Lung (tissue), 12 donors: ENCODE data around the gene SLA2. TPM values are rescaled to one million over a fixed set of nuclear protein-coding genes. Genes with fewer than 3 reads are reported as not detected.
"Not testable (repeated sequence)": the region's sequence is repeated elsewhere in the genome, so short reads cannot be mapped to it uniquely, and the experiment has no call there.

Experiments
- ATAC-seq: fragments of 200-7000 bp; cut with Tn5 transposase; one replicate; pipeline ENCODE4 v1.9.1; 2020; ENCODE audit warnings: moderate number of reproducible peaks; ENCODE audit not compliant: insufficient read depth, low FRiP score
- DNase-seq, 3 donors: peaks; one replicate each; pipeline ENCODE4 v3.0.0-alpha.2; 2013 to 2017
- H3K27ac ChIP-seq, 2 donors: one replicate each; pipeline ENCODE4 v1.5.1; 2013; ENCODE audit warnings: mild to moderate bottlenecking in 2 of 2, moderate library complexity in 2 of 2, control low read depth in 1 of 2, inconsistent platforms in 1 of 2, low read depth in 1 of 2, low read length in 1 of 2
- H3K27me3 ChIP-seq, 3 donors: one replicate each; pipeline ENCODE4 v1.5.1; 2013; ENCODE audit warnings: low read length in 2 of 3; ENCODE audit not compliant: control insufficient read depth in 3 of 3, insufficient read depth in 3 of 3
- H3K36me3 ChIP-seq, 4 donors: one replicate each; pipeline ENCODE4 v1.5.1; 2013; ENCODE audit warnings: low read length in 4 of 4, mild to moderate bottlenecking in 1 of 4, moderate library complexity in 1 of 4; ENCODE audit not compliant: control insufficient read depth in 4 of 4, insufficient read depth in 4 of 4
- H3K4me1 ChIP-seq, 5 donors: one replicate each; pipeline ENCODE4 v1.5.1; 2013; ENCODE audit warnings: low read length in 5 of 5, mild to moderate bottlenecking in 2 of 5, moderate library complexity in 1 of 5; ENCODE audit not compliant: control insufficient read depth in 5 of 5, insufficient read depth in 5 of 5
- H3K4me3 ChIP-seq: one replicate; pipeline ENCODE4 v1.5.1; 2013; ENCODE audit warnings: mild to moderate bottlenecking, control low read depth, moderate library complexity
- H3K9ac ChIP-seq, 2 donors: one replicate each; pipeline ENCODE4 v1.5.1; 2013; ENCODE audit warnings: low read length in 2 of 2, control low read depth in 1 of 2; ENCODE audit not compliant: insufficient read depth in 1 of 2
- H3K9me3 ChIP-seq, 4 donors: one replicate each; pipeline ENCODE4 v1.5.1; 2013; ENCODE audit warnings: low read length in 3 of 4, mild to moderate bottlenecking in 1 of 4, moderate library complexity in 1 of 4; ENCODE audit not compliant: control insufficient read depth in 4 of 4, insufficient read depth in 3 of 4
- WGBS, 2 donors: extraction: QIAGEN DNeasy Blood & Tissue Kit; methylation state at CpG; one replicate each; pipeline ENCODE4 v1.1.7; 2013; 5-methylcytosine and 5-hydroxymethylcytosine counted together
- polyA plus RNA-seq, 2 donors: library from polyadenylated mRNA; stranded (reverse); fragments of 200-250 nt; gene quantifications; one replicate each; pipeline ENCODE4 v1.2.1, GENCODE V29; 2013
- total RNA-seq, 2 donors: library from RNA; depleted of rRNA in 1 of 2; stranded (reverse); fragments of >200 nt in 1 of 2; gene quantifications; one replicate each; pipeline ENCODE4 v1.2.1, GENCODE V29; 2014 to 2021
- TF ChIP-seq, protein P1 (sequence below): IDR thresholded peaks from 2 replicates; pipeline ENCODE4 v1.5.1; 2012; ENCODE audit warnings: mild to moderate bottlenecking; ENCODE audit errors: control extremely low read depth, extremely low read depth
- donor health status: control.
- donor health status: control.
- donor health status: Bipolar disorder and iron deficiency.
- donor health status: healthy.
- donor health status: DM: yes; HTN: yes; CAD: no.

Gene SLA2
- total and polyA plus RNA-seq, 4 donors: 0.87 to 1.8 (median 1.6) TPM

DNA sequence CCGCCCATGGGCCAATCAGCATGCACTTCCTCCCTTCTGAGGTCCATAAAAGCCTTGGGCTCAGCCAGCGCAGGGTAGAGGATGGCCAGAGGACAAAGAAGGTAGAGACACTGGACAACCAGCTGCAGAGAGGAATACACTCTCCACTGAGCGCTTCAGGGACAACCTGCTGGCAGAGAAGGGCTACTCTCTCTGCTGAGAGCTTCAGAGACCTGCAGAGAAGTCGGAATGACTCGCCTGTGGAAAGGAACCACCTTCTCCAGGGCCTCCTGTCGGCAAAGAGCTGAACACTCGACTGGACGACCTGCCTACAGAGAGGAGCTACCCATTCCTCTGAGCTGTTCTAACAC lies 31.4 kb upstream of the SLA2 start:
- TF ChIP-seq, protein P1, sequence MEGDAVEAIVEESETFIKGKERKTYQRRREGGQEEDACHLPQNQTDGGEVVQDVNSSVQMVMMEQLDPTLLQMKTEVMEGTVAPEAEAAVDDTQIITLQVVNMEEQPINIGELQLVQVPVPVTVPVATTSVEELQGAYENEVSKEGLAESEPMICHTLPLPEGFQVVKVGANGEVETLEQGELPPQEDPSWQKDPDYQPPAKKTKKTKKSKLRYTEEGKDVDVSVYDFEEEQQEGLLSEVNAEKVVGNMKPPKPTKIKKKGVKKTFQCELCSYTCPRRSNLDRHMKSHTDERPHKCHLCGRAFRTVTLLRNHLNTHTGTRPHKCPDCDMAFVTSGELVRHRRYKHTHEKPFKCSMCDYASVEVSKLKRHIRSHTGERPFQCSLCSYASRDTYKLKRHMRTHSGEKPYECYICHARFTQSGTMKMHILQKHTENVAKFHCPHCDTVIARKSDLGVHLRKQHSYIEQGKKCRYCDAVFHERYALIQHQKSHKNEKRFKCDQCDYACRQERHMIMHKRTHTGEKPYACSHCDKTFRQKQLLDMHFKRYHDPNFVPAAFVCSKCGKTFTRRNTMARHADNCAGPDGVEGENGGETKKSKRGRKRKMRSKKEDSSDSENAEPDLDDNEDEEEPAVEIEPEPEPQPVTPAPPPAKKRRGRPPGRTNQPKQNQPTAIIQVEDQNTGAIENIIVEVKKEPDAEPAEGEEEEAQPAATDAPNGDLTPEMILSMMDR: no peak
- H3K27ac ChIP-seq: no peak overlapping the region
- no peak overlapping the region for H3K9ac ChIP-seq
- 96% methylated on average over 8 of the region's 8 CpGs for WGBS, 2 donors
- H3K36me3 ChIP-seq: peaks cover 2 to 14% (median 9%) of the 10 kb centered on the region in 4 donors
- ATAC-seq: no peak
- H3K4me3 ChIP-seq: no peak overlapping the region
- DNase-seq: no peak
- H3K4me1 ChIP-seq: no peaks in the 10 kb centered on the region
- H3K9me3 ChIP-seq: no peaks in the 10 kb centered on the region
- no peaks in the 10 kb centered on the region for H3K27me3 ChIP-seq

DNA sequence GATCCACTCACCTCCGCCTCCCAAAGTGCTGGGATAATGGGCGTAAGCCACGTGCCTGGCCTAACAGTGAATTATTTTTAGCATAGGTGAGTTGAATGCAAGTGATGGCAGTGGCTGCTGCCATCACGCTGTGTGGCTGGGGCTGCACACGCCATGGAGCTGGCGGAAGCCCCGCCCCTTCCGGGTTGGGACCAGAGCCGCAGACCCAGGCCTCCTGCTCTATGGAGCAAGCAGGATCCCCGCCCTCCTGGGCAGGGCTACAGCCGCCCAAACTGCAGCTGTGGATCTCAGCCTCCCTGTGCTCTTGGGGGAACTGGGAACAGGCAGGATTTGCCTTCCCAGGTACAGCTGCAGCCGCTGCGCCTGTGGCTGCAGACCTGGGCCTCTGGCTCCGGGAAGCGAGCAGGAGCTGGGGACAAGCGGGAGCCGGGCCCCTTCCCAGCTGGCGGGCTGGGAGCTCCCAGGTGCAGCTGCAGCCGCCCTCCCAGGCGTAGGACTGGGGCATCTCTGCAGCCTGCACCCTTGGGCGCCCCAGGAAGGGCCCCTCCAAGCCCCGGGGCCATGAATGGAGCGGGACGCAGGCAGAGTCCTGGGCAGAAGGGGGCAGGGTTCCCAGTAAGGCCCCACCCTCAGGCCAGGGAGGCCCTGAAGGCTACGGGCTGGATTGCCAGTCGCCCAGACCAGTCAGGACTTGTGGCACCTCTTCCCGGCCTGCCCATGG lies 30.9 kb upstream of the SLA2 start:
- no peaks in the 10 kb centered on the region for H3K4me1 ChIP-seq
- DNase-seq (no peak), ATAC-seq (no peak)
- 96 to 97% methylated on average over 27 of the region's 27 CpGs for WGBS, 2 donors
- H3K27ac ChIP-seq: no peak overlapping the region
- peaks cover 2 to 13% (median 9%) of the 10 kb centered on the region in 4 donors for H3K36me3 ChIP-seq
- H3K27me3 ChIP-seq: no peaks in the 10 kb centered on the region
- H3K9me3 ChIP-seq: no peaks in the 10 kb centered on the region
- TF ChIP-seq, protein P1: no peak
- no peak overlapping the region for H3K9ac ChIP-seq
- no peak overlapping the region for H3K4me3 ChIP-seq

DNA sequence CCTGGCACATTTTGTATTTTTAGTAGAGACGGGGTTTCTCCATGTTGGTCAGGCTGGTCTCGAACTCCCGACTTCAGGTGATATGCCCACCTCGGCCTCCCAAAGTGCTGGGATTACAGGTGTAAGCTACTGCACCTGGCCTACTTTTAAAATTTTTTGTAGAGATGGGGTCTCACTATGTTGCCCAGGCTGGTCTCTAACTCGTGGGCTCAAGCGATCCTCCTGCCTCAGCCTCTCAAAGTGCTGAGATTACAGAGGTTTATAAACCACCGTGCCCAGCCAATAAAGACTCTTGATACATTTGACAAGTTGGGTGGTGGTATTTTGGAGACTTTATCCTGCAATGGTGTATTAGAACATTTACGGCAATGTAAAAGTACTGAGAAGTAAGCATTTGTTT lies 29.5 kb upstream of the SLA2 start:
- H3K27me3 ChIP-seq, H3K36me3 ChIP-seq, ATAC-seq, H3K9me3 ChIP-seq, H3K9ac ChIP-seq, DNase-seq, H3K4me3 ChIP-seq, H3K27ac ChIP-seq, H3K4me1 ChIP-seq: not testable (repeated sequence)
- WGBS, 2 donors: 93 to 99% methylated on average over 8 of the region's 8 CpGs

DNA sequence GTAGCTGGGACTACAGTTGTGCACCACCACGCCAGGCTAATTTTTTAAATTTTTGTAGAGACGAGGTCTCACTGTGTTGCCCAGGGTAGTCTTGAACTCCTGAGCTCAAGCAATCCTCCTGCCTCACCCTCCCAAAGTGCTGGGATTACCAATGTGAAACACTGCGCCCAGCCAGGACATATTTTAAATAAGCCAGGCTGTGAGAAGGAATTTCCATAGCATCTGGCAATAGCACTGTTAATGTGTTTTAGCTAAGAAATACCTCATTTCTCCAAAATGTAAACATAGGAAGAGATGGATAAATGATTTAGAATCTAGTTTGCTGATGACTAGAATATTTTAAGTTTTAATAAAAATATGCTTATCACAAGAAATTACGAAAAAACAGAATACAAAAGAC lies 27.0 kb upstream of the SLA2 start:
- 88 to 89% methylated on average over 4 of the region's 4 CpGs for WGBS, 2 donors
- Histone ChIP-seq H3K27ac (no peak overlapping the region), H3K4me3 (no peak overlapping the region), H3K9ac (no peak overlapping the region), H3K36me3 (peaks cover 6 to 11% (median 7%) of the 10 kb centered on the region in 4 donors), H3K27me3 (no peaks in the 10 kb centered on the region), H3K4me1 (no peaks in the 10 kb centered on the region), H3K9me3 (no peaks in the 10 kb centered on the region)
- DNase-seq (peak in 2 of 3 donors; percentile 23 to 40), ATAC-seq (no peak)
- TF ChIP-seq, protein P1: no peak
